IMR-90 (cell line): ENCODE data around the gene ARFGEF3. TPM values are rescaled to one million over a fixed set of nuclear protein-coding genes. Genes with fewer than 3 reads are reported as not detected.

Experiments
- ATAC-seq: fragments of 200-7000 bp; cut with Tn5 transposase; 2 replicates; pipeline ENCODE4 v1.9.1; 2020; ENCODE audit warnings: low read depth, mild to moderate bottlenecking, moderate library complexity
- BruUV-seq: library from RNA; stranded (reverse); fragments of 400-500 nt; replicated peaks from 2 replicates; lab custom pipeline; 2021; lab: Mats Ljungman, UMichigan
- CTCF ChIA-PET: fragments of 300-600 bp; formaldehyde crosslinking; extraction: SDS; loops from one replicate; lab custom pipeline; 2021; ENCODE audit warnings: antibody characterized with exemption; lab: Yijun Ruan, JAX
- POLR2A ChIA-PET: fragments of 300-600 bp; sonication (Branson Sonifier 250); formaldehyde crosslinking; loops from one replicate; lab custom pipeline; 2022; ENCODE audit warnings: antibody characterized with exemption; ENCODE audit not compliant: unreplicated experiment; lab: Charles Lee
- DNase-seq: peaks from one replicate; pipeline ENCODE4 v3.0.0; 2013
- H2AFZ ChIP-seq: replicated peaks from 2 replicates; pipeline ENCODE3; 2013; ENCODE audit warnings: low read length, mild to moderate bottlenecking; ENCODE audit not compliant: poor library complexity
- H2AK5ac ChIP-seq: 2 replicates; pipeline ENCODE4 v1.6.1; 2013; ENCODE audit warnings: low read depth, low read length, inconsistent platforms
- H2AK9ac ChIP-seq: replicated peaks from 2 replicates; pipeline ENCODE3; 2013; ENCODE audit warnings: mild to moderate bottlenecking, low read depth, low read length, moderate library complexity; ENCODE audit not compliant: poor library complexity
- H2BK120ac ChIP-seq: 2 replicates; pipeline ENCODE4 v1.6.1; 2013; ENCODE audit warnings: low read depth, low read length, inconsistent platforms
- H2BK15ac ChIP-seq: 3 replicates; pipeline ENCODE4 v1.6.1; 2013; ENCODE audit warnings: low read depth, low read length, inconsistent platforms
- H2BK20ac ChIP-seq: 2 replicates; pipeline ENCODE4 v1.6.1; 2013; ENCODE audit warnings: low read depth, mild to moderate bottlenecking, inconsistent platforms, low read length, moderate library complexity
- H2BK5ac ChIP-seq: 2 replicates; pipeline ENCODE4 v1.6.1; 2013; ENCODE audit warnings: mild to moderate bottlenecking, low read depth, low read length, inconsistent platforms; ENCODE audit not compliant: poor library complexity, severe bottlenecking
- H3K14ac ChIP-seq: replicated peaks from 2 replicates; pipeline ENCODE4 v1.6.1; 2013; ENCODE audit warnings: low read depth, low read length, inconsistent platforms
- H3K18ac ChIP-seq: 2 replicates; pipeline ENCODE4 v1.6.1; 2013; ENCODE audit warnings: low read depth, low read length, control low read depth
- H3K23ac ChIP-seq: 2 replicates; pipeline ENCODE4 v1.6.1; 2013; ENCODE audit warnings: low read depth, low read length, inconsistent platforms
- H3K27ac ChIP-seq: 2 replicates; pipeline ENCODE4 v1.5.1; 2013; ENCODE audit warnings: mild to moderate bottlenecking, control low read depth, low read length; ENCODE audit not compliant: insufficient read depth
- H3K27me3 ChIP-seq: 2 replicates; pipeline ENCODE4 v1.6.1; 2013; ENCODE audit warnings: low read length; ENCODE audit not compliant: control insufficient read depth, insufficient read depth
- H3K36me3 ChIP-seq: 2 replicates; pipeline ENCODE4 v1.6.1; 2013; ENCODE audit warnings: low read length, mixed read lengths; ENCODE audit not compliant: control insufficient read depth, insufficient read depth
- H3K4ac ChIP-seq: 2 replicates; pipeline ENCODE4 v1.6.1; 2013; ENCODE audit warnings: low read depth, low read length, inconsistent platforms
- H3K4me1 ChIP-seq: 2 replicates; pipeline ENCODE4 v1.6.1; 2013; ENCODE audit warnings: low read length, mixed read lengths; ENCODE audit not compliant: control insufficient read depth, insufficient read depth
- H3K4me2 ChIP-seq: 2 replicates; pipeline ENCODE4 v1.6.1; 2013; ENCODE audit warnings: low read depth, mild to moderate bottlenecking, control low read depth, low read length, moderate library complexity
- H3K4me3 ChIP-seq: 2 replicates; pipeline ENCODE4 v1.5.1; 2013; ENCODE audit warnings: low read depth, mild to moderate bottlenecking, control low read depth, low read length, moderate library complexity; ENCODE audit not compliant: insufficient read depth
- H3K56ac ChIP-seq: 2 replicates; pipeline ENCODE4 v1.6.1; 2013; ENCODE audit warnings: low read length, inconsistent platforms; ENCODE audit not compliant: insufficient read depth; ENCODE audit errors: extremely low read depth
- H3K79me1 ChIP-seq, 2 experiments: 2 replicates each; pipeline ENCODE4 v1.6.1; 2013; ENCODE audit warnings: low read length in 2 of 2, inconsistent platforms in 1 of 2, low read depth in 1 of 2
- H3K9ac ChIP-seq: 2 replicates; pipeline ENCODE4 v1.6.1; 2013; ENCODE audit warnings: low read depth, low read length, control low read depth
- H3K9me1 ChIP-seq: 2 replicates; pipeline ENCODE4 v1.6.1; 2013; ENCODE audit warnings: low read length, inconsistent platforms; ENCODE audit not compliant: insufficient read depth
- H3K9me3 ChIP-seq: 2 replicates; pipeline ENCODE4 v1.6.1; 2013; ENCODE audit warnings: low read length; ENCODE audit not compliant: control insufficient read depth, insufficient read depth
- H4K20me1 ChIP-seq: 2 replicates; pipeline ENCODE4 v1.6.1; 2013; ENCODE audit warnings: low read length, inconsistent platforms; ENCODE audit not compliant: insufficient read depth
- H4K5ac ChIP-seq: 2 replicates; pipeline ENCODE4 v1.6.1; 2013; ENCODE audit warnings: mild to moderate bottlenecking, low read depth, low read length, control low read depth
- H4K8ac ChIP-seq, 2 experiments: 2 replicates each; pipeline ENCODE4 v1.6.1; 2013; ENCODE audit warnings: low read depth in 2 of 2, low read length in 2 of 2, control low read depth in 1 of 2, inconsistent platforms in 1 of 2
- H4K91ac ChIP-seq: 2 replicates; pipeline ENCODE4 v1.6.1; 2013; ENCODE audit warnings: low read depth, low read length, inconsistent platforms; ENCODE audit not compliant: insufficient read depth
- CEBPB ChIP-seq: IDR thresholded peaks from 2 replicates; pipeline ENCODE4 v1.6.1; 2012; ENCODE audit warnings: low read depth, low read length, improper control_type of control experiment
- CHD1 ChIP-seq: IDR thresholded peaks from 2 replicates; pipeline ENCODE4 v1.6.1; 2012; ENCODE audit warnings: low read depth, low read length, improper control_type of control experiment
- CTCF ChIP-seq: conservative IDR thresholded peaks from 2 replicates; pipeline ENCODE4 v1.5.1; 2012; ENCODE audit warnings: mild to moderate bottlenecking, low read depth, low read length, improper control_type of control experiment
- ELK1 ChIP-seq: fragments of 150-350 bp; IDR thresholded peaks from 2 replicates; pipeline ENCODE4 v1.6.1; 2016; ENCODE audit warnings: low read depth, mild to moderate bottlenecking, low read length, moderate library complexity, borderline replicate concordance
- MAFK ChIP-seq: IDR thresholded peaks from 2 replicates; pipeline ENCODE4 v1.6.1; 2012; ENCODE audit warnings: low read depth, low read length, improper control_type of control experiment
- POLR2A ChIP-seq: IDR thresholded peaks from 2 replicates; pipeline ENCODE4 v1.6.1; 2012; ENCODE audit warnings: mild to moderate bottlenecking, low read depth, low read length
- RAD21 ChIP-seq: IDR thresholded peaks from 2 replicates; pipeline ENCODE4 v1.6.1; 2012; ENCODE audit warnings: low read length, improper control_type of control experiment
- RCOR1 ChIP-seq: IDR thresholded peaks from 2 replicates; pipeline ENCODE4 v1.6.1; 2012; ENCODE audit warnings: mild to moderate bottlenecking, low read length, improper control_type of control experiment; ENCODE audit not compliant: insufficient replicate concordance
- USF2 ChIP-seq: fragments of 150-350 bp; IDR thresholded peaks from 2 replicates; pipeline ENCODE4 v1.6.1; 2017; ENCODE audit warnings: mild to moderate bottlenecking, antibody characterized with exemption, low read length, low read depth
- WGBS, 2 experiments: methylation state at CpG; one replicate each; pipeline versions ENCODE4 v1.1.5 to v1.1.7; 2013; ENCODE audit warnings: missing lambda C conversion rate in 2 of 2; ENCODE audit not compliant: insufficient read length in 1 of 2; ENCODE audit errors: extremely low coverage in 2 of 2; 5-methylcytosine and 5-hydroxymethylcytosine counted together
- dilution Hi-C: fragments of 300-500 bp; cut with HindIII; formaldehyde crosslinking; loops from one replicate; pipeline ENCODE4 v1.14.3; 2018; ENCODE audit warnings: low sequenced_read_pairs; ENCODE audit not compliant: unreplicated experiment
- in situ Hi-C: fragments of 300-500 bp; cut with MboI; formaldehyde crosslinking; loops from 3 replicates; pipeline ENCODE4 v1.14.3; 2019; ENCODE audit warnings: low sequenced_read_pairs, inconsistent platforms, mixed read lengths
- intact Hi-C: fragments of 100-400 bp; cut with micrococcal nuclease; formaldehyde crosslinking; loops from 2 replicates; pipeline ENCODE4 v1.10.0; 2022
- polyA plus RNA-seq, 3 experiments: library from polyadenylated mRNA; depleted of rRNA; stranded (reverse); fragments of >200 nt; gene quantifications; 2 replicates each; pipeline ENCODE4 v1.2.3, GENCODE V29; 2012; ENCODE audit warnings: low replicate concordance in 1 of 3
- total RNA-seq: library from RNA; depleted of rRNA; stranded (reverse); fragments of >200 nt; gene quantifications from 2 replicates; pipeline ENCODE4 v1.2.3, GENCODE V29; 2012

The ARFGEF3 gene
- total and polyA plus RNA-seq, 2 of the 4 experiments (the other 2 are of a cell fraction): under 0.01 to 0.02 TPM

GRCh38 chr6:138297761-138298298, 136.1 kb downstream of the ARFGEF3 start:
- in situ Hi-C loops (no loop called here), intact Hi-C loops (no loop called here), dilution Hi-C loops (no loop called here)
- Histone ChIP-seq H2BK20ac (no peak overlapping the region), H2AK5ac (no peak overlapping the region), H3K4me2 (no peak overlapping the region), H3K56ac (no peak overlapping the region), H3K79me1 (no peaks in the 10 kb centered on the region), H4K8ac (no peak overlapping the region), H2BK5ac (no peak overlapping the region), H3K27me3 (peaks cover 9% of the 10 kb centered on the region), H4K5ac (no peak overlapping the region), H3K23ac (no peak overlapping the region), H3K9me1 (peaks cover 4% of the 10 kb centered on the region; the same call in 1 of the 2 replicates), H3K27ac (no peak overlapping the region), H3K18ac (no peak overlapping the region), H3K4me1 (no peaks in the 10 kb centered on the region; the same call in 1 of the 2 replicates), H3K9me3 (no peaks in the 10 kb centered on the region), H3K14ac (no peak overlapping the region), H3K4me3 (no peak overlapping the region), H2AK9ac (no peak overlapping the region), H4K20me1 (no peaks in the 10 kb centered on the region), H2BK15ac (no peak overlapping the region), H2AFZ (no peak overlapping the region), H3K9ac (no peak overlapping the region), H2BK120ac (no peak overlapping the region), H4K91ac (no peak overlapping the region), H3K36me3 (no peaks in the 10 kb centered on the region), H3K4ac (no peak overlapping the region)
- ChIA-PET CTCF (interaction anchor here (0.6 kb wide), 1 partner anchor 448 kb away, joined by 8 read pairs; no protein-coding TSS in a partner anchor), POLR2A (no interaction called here)
- no TSS peak for BruUV-seq
- no peak for TF ChIP-seq CEBPB
- no peak for TF ChIP-seq CHD1
- TF ChIP-seq CTCF: no peak
- no peak for TF ChIP-seq ELK1
- no peak for TF ChIP-seq RCOR1
- no peak for TF ChIP-seq POLR2A
- TF ChIP-seq RAD21: no peak
- TF ChIP-seq MAFK: no peak
- no peak for TF ChIP-seq USF2
- DNase-seq (no peak), ATAC-seq (no peak)
- no CpG with 5 or more reads among the region's 1 CpG for WGBS, 2 experiments
